Body of pancreas (tissue), 4 donors: Measurements from ENCODE around the gene MASP1.

ENCODE experiments used
- CTCF ChIP-seq, 7 experiments: fragments of 450-650 bp in 4 of 7; fragments of 200-600 bp in 3 of 7; sonication (generic) in 3 of 7; IDR thresholded peaks; one replicate each; pipeline ENCODE4 v1.5.1; 2016 to 2019; ENCODE audit warnings: antibody characterized with exemption in 7 of 7
- POLR2A ChIP-seq, 3 donors: fragments of 450-650 bp; IDR thresholded peaks; one replicate each; pipeline ENCODE4 v1.6.1; 2016; ENCODE audit warnings: antibody characterized with exemption in 3 of 3, mild to moderate bottlenecking in 2 of 3

- TF ChIP-seq CTCF (IDR thresholded peaks at IDR 0.05) (no peak), POLR2A (IDR thresholded peaks at IDR 0.05) (no peak)
Measured at GRCh38 chr3:187269486-187269885, 22.1 kb downstream of the MASP1 start.
